Parathyroid adenoma (tissue), 2 donors: ENCODE data around the gene ST6GALNAC3.
"Not testable (repeated sequence)": the region's sequence is repeated elsewhere in the genome, so short reads cannot be mapped to it uniquely, and the experiment has no call there.

Experiments
- H2AFZ ChIP-seq: fragments of 300-600 bp; sonication (generic); one replicate; pipeline ENCODE4 v1.7.0; 2017; ENCODE audit warnings: antibody characterized with exemption, mild to moderate bottlenecking
- H3K27ac ChIP-seq: fragments of 300-600 bp; sonication (generic); one replicate; pipeline ENCODE4 v1.7.0; 2017
- H3K27me3 ChIP-seq: fragments of 300-600 bp; sonication (generic); one replicate; pipeline ENCODE4 v1.7.0; 2017; ENCODE audit warnings: low read length; ENCODE audit not compliant: control insufficient read depth, insufficient read depth
- H3K36me3 ChIP-seq: fragments of 300-600 bp; sonication (generic); one replicate; pipeline ENCODE4 v1.7.0; 2017; ENCODE audit warnings: low read length; ENCODE audit not compliant: control insufficient read depth, insufficient read depth
- H3K4me1 ChIP-seq: fragments of 300-600 bp; sonication (generic); one replicate; pipeline ENCODE4 v1.7.0; 2017; ENCODE audit warnings: control low read depth
- H3K4me2 ChIP-seq: fragments of 300-600 bp; sonication (generic); one replicate; pipeline ENCODE4 v1.7.0; 2017; ENCODE audit warnings: low read length
- H3K4me3 ChIP-seq: fragments of 300-600 bp; sonication (generic); one replicate; pipeline ENCODE4 v1.7.0; 2017; ENCODE audit warnings: low read depth, low read length
- H3K79me2 ChIP-seq: fragments of 300-600 bp; sonication (generic); one replicate; pipeline ENCODE4 v1.7.0; 2017; ENCODE audit warnings: control low read depth
- H3K9ac ChIP-seq: fragments of 300-600 bp; sonication (generic); one replicate; pipeline ENCODE4 v1.7.0; 2017; ENCODE audit warnings: mild to moderate bottlenecking
- H3K9me3 ChIP-seq: fragments of 300-600 bp; sonication (generic); one replicate; pipeline ENCODE4 v1.7.0; 2017; ENCODE audit warnings: low read length; ENCODE audit not compliant: control insufficient read depth
- CTCF ChIP-seq: fragments of 300-600 bp; sonication (generic); IDR thresholded peaks from one replicate; pipeline ENCODE4 v1.7.0; 2017; ENCODE audit warnings: antibody characterized with exemption, mild to moderate bottlenecking
- donor health status: primary hyperparathyroidism.

The ST6GALNAC3 gene

GRCh38 chr1:76048219-76048618 is 26.3 kb upstream of the ST6GALNAC3 start:
- no peak for TF ChIP-seq CTCF

GRCh38 chr1:76048926-76049325 is 25.6 kb upstream of the ST6GALNAC3 start:
- H3K9me3 ChIP-seq, result no peaks in the 10 kb centered on the region
- H3K36me3 ChIP-seq, result no peaks in the 10 kb centered on the region
- no peak overlapping the region for H3K27ac ChIP-seq
- no peak overlapping the region for H2AFZ ChIP-seq
- no peaks in the 10 kb centered on the region for H3K79me2 ChIP-seq
- TF ChIP-seq CTCF, result no peak
- H3K4me1 ChIP-seq, result no peaks in the 10 kb centered on the region
- H3K27me3 ChIP-seq, result no peaks in the 10 kb centered on the region
- no peak overlapping the region for H3K4me2 ChIP-seq
- H3K9ac ChIP-seq, result no peak overlapping the region
- H3K4me3 ChIP-seq, result no peak overlapping the region

More at GRCh38 chr1:76048219-76048618, 26.3 kb upstream of the ST6GALNAC3 start:
- Histone ChIP-seq H3K9ac (no peak overlapping the region), H3K79me2 (no peaks in the 10 kb centered on the region), H3K36me3 (no peaks in the 10 kb centered on the region), H3K4me2 (no peak overlapping the region), H3K4me1 (no peaks in the 10 kb centered on the region), H3K9me3 (no peaks in the 10 kb centered on the region), H3K27ac (no peak overlapping the region), H3K27me3 (no peaks in the 10 kb centered on the region), H2AFZ (no peak overlapping the region), H3K4me3 (no peak overlapping the region)

- H3K79me2 ChIP-seq, result no peaks in the 10 kb centered on the region
- no peak overlapping the region for H2AFZ ChIP-seq
- no peaks in the 10 kb centered on the region for H3K27me3 ChIP-seq
- H3K4me2 ChIP-seq, result no peak overlapping the region
- TF ChIP-seq CTCF, result no peak
- H3K27ac ChIP-seq, result no peak overlapping the region
- no peak overlapping the region for H3K4me3 ChIP-seq
- H3K9me3 ChIP-seq, result no peaks in the 10 kb centered on the region
- H3K36me3 ChIP-seq, result no peaks in the 10 kb centered on the region
- H3K9ac ChIP-seq, result no peak overlapping the region
- no peaks in the 10 kb centered on the region for H3K4me1 ChIP-seq
Measured at GRCh38 chr1:76049498-76049897, 25.0 kb upstream of the ST6GALNAC3 start.

- not testable (repeated sequence) for H3K9me3 ChIP-seq, H3K27me3 ChIP-seq, H3K27ac ChIP-seq, H3K4me2 ChIP-seq, H2AFZ ChIP-seq, H3K36me3 ChIP-seq, H3K79me2 ChIP-seq, H3K4me3 ChIP-seq, H3K9ac ChIP-seq, H3K4me1 ChIP-seq
Measured at GRCh38 chr1:76050073-76050472, 24.5 kb upstream of the ST6GALNAC3 start.

GRCh38 chr1:76053021-76053420 is 21.5 kb upstream of the ST6GALNAC3 start:
- Histone ChIP-seq H3K27me3 (no peaks in the 10 kb centered on the region), H3K4me2 (no peak overlapping the region), H3K4me1 (no peaks in the 10 kb centered on the region), H3K4me3 (no peak overlapping the region), H3K36me3 (no peaks in the 10 kb centered on the region), H3K27ac (no peak overlapping the region), H3K79me2 (no peaks in the 10 kb centered on the region), H3K9me3 (no peaks in the 10 kb centered on the region), H3K9ac (no peak overlapping the region), H2AFZ (no peak overlapping the region)
- TF ChIP-seq CTCF, result no peak
